ENCODE results near the gene TRPC4.
"Not testable (repeated sequence)": the region's sequence is repeated elsewhere in the genome, so short reads cannot be mapped to it uniquely, and the experiment has no call there.

The TRPC4 gene

DNA sequence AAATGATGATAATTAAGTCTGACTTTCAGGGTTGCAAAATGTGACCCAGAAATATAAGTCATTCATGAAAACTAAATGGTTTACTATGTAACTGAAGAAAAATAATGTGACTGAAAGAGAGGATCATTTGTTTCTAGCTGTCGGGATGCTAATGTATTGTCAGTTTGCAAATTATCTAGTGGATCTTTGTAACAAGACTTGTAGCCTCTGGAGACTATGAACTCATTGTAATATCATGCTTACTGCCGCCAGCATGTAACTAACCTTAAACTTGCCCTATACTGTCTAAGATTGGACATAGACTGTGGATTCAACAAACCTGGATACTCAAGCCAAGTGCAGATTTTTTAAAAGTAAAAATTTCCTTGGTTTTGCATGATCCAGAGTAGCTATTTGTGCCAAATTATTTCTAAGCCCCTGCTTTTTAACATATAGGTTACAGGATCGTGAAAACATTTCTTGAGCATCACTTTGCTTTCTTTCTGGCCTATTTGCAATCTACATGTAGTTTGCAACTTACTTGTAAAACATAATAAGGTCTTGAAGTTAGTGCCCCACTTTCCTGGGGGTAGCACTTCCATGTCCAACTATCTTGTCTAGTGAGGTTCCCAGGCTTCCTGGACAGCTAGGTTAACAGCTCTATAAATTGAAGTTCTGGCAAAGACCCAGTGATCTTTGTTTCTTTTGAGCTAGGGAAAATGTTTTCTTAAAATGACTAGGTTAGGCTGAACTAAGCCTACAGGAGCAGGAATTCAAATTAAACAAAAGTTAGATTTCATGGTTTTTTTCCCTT, 267.7 kb downstream of the TRPC4 start:
- Mint-ChIP-seq H3K27me3 (no peaks in the 10 kb centered on the region), H3K4me3 (no peak overlapping the region), H3K9me3 (peaks cover 2% of the 10 kb centered on the region), H3K4me1 (ENCODE audit: low read depth) (no peaks in the 10 kb centered on the region), H3K36me3 (ENCODE audit: low read depth) (no peaks in the 10 kb centered on the region), H3K27ac (no peak overlapping the region)
- DNase-seq: no peak

GRCh38 chr13:37599519-37599918, 270.1 kb downstream of the TRPC4 start:
- H3K36me3 Mint-ChIP-seq (ENCODE audit: low read depth): no peaks in the 10 kb centered on the region
- H3K4me3 Mint-ChIP-seq: no peak overlapping the region
- H3K9me3 Mint-ChIP-seq: peaks cover 2% of the 10 kb centered on the region
- no peak overlapping the region for H3K27ac Mint-ChIP-seq
- H3K27me3 Mint-ChIP-seq: no peaks in the 10 kb centered on the region
- DNase-seq: no peak
- H3K4me1 Mint-ChIP-seq (ENCODE audit: low read depth): no peaks in the 10 kb centered on the region

- Mint-ChIP-seq H3K27me3 (no peaks in the 10 kb centered on the region), H3K27ac (no peak within 1 kb of the TSS), H3K4me3 (no peak within 1 kb of the TSS), H3K4me1 (ENCODE audit: low read depth) (no peaks in the 10 kb centered on the region), H3K9me3 (peaks cover 2% of the 10 kb centered on the region), H3K36me3 (ENCODE audit: low read depth) (no peaks in the 10 kb centered on the region)
- DNase-seq: no peak
These were observed 271.0 kb downstream of the TRPC4 start, which contains the start of gene POSTN for GRCh38 chr13:37598597-37598996. Gene POSTN, minus strand, starts transcription at chr13:37598768. Its CDS starts 42 bp downstream, at chr13:37598726.

- DNase-seq: no peak
- Mint-ChIP-seq H3K36me3 (ENCODE audit: low read depth) (no peaks in the 10 kb centered on the region), H3K4me3 (no peak overlapping the region), H3K27ac (no peak overlapping the region), H3K4me1 (ENCODE audit: low read depth) (no peaks in the 10 kb centered on the region), H3K27me3 (no peaks in the 10 kb centered on the region), H3K9me3 (peaks cover 2% of the 10 kb centered on the region)
These were observed 272.0 kb downstream of the TRPC4 start for GRCh38 chr13:37597477-37598025.

- Mint-ChIP-seq H3K4me1 (ENCODE audit: low read depth) (no peaks in the 10 kb centered on the region), H3K27ac (no peak overlapping the region), H3K36me3 (ENCODE audit: low read depth) (no peaks in the 10 kb centered on the region), H3K4me3 (no peak overlapping the region), H3K9me3 (peaks cover 2% of the 10 kb centered on the region), H3K27me3 (no peaks in the 10 kb centered on the region)
- DNase-seq: no peak
These were observed 272.8 kb downstream of the TRPC4 start for GRCh38 chr13:37596805-37597204.

DNA sequence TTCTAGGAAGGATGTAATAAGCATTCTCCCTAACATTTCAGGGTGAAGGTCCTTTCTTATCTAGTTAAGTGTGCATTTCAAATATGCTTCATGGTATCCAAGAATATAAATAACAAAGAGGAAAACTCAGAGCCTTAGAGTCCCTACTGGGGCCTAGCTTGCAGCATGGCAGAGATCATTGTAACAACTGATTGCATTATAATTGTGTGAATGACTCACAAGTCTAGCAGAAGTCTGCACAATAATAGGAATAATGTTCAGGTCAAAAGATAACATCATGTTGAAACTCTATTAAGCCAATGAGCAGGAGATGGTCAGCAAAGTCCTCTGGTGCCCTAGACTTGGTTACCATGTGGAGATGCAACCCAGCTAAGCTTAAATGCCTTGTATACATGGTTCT, 274.4 kb downstream of the TRPC4 start:
- Mint-ChIP-seq H3K9me3 (no peaks in the 10 kb centered on the region), H3K4me1 (ENCODE audit: low read depth) (no peaks in the 10 kb centered on the region), H3K27ac (no peak overlapping the region), H3K27me3 (no peaks in the 10 kb centered on the region), H3K4me3 (no peak overlapping the region), H3K36me3 (ENCODE audit: low read depth) (no peaks in the 10 kb centered on the region)
- DNase-seq: no peak

- no peak overlapping the region for H3K27ac Mint-ChIP-seq
- no peak overlapping the region for H3K4me3 Mint-ChIP-seq
- no peaks in the 10 kb centered on the region for H3K4me1 Mint-ChIP-seq (ENCODE audit: low read depth)
- H3K9me3 Mint-ChIP-seq: no peaks in the 10 kb centered on the region
- no peaks in the 10 kb centered on the region for H3K36me3 Mint-ChIP-seq (ENCODE audit: low read depth)
- no peaks in the 10 kb centered on the region for H3K27me3 Mint-ChIP-seq
- DNase-seq: no peak
These were observed 275.0 kb downstream of the TRPC4 start for GRCh38 chr13:37594550-37594949.

- not testable (repeated sequence) for H3K9me3 Mint-ChIP-seq; H3K36me3 Mint-ChIP-seq (ENCODE audit: low read depth); H3K27me3 Mint-ChIP-seq; H3K4me3 Mint-ChIP-seq; H3K4me1 Mint-ChIP-seq (ENCODE audit: low read depth); DNase-seq; H3K27ac Mint-ChIP-seq
These were observed 280.2 kb downstream of the TRPC4 start for GRCh38 chr13:37589381-37589780.

DNA sequence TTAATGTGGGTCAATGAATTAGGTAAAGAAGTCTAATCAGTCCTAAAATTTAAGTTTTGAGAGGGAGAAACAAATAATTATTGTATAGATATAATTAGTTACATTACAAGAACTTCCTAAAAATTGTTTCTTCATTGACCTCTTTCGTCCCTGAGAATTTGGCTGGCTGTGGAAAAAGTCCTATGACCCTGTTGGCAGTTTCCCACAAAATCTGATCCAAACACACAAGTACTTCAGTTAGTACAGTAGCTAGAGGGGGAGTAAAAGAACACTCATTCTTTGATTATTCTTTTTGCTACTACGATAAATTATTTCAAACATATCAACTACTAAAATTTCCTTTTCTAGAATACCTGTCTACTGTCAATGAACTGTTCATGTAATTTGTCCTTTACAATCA, 282.3 kb downstream of the TRPC4 start:
- Mint-ChIP-seq H3K9me3 (peaks cover 9% of the 10 kb centered on the region), H3K27ac (no peak overlapping the region), H3K36me3 (ENCODE audit: low read depth) (no peaks in the 10 kb centered on the region), H3K4me1 (ENCODE audit: low read depth) (no peaks in the 10 kb centered on the region), H3K27me3 (no peaks in the 10 kb centered on the region), H3K4me3 (no peak overlapping the region)
- DNase-seq: no peak

Data from activated T-cell treated with anti-CD3 and anti-CD28 coated beads, Interleukin-2, amount 50 U/mL, for 24 hours (primary cell).